HG02610 (cell line): ENCODE data around the gene FBXW5.

ENCODE experiments used
- ATAC-seq: cut with Tn5 transposase; IDR thresholded peaks from one replicate; pipeline ENCODE4 v1.9.1; 2021; ENCODE audit warnings: mild to moderate bottlenecking, moderate library complexity; ENCODE audit not compliant: unreplicated experiment

The FBXW5 gene, protein sequence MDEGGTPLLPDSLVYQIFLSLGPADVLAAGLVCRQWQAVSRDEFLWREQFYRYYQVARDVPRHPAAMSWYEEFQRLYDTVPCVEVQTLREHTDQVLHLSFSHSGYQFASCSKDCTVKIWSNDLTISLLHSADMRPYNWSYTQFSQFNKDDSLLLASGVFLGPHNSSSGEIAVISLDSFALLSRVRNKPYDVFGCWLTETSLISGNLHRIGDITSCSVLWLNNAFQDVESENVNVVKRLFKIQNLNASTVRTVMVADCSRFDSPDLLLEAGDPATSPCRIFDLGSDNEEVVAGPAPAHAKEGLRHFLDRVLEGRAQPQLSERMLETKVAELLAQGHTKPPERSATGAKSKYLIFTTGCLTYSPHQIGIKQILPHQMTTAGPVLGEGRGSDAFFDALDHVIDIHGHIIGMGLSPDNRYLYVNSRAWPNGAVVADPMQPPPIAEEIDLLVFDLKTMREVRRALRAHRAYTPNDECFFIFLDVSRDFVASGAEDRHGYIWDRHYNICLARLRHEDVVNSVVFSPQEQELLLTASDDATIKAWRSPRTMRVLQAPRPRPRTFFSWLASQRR

DNA sequence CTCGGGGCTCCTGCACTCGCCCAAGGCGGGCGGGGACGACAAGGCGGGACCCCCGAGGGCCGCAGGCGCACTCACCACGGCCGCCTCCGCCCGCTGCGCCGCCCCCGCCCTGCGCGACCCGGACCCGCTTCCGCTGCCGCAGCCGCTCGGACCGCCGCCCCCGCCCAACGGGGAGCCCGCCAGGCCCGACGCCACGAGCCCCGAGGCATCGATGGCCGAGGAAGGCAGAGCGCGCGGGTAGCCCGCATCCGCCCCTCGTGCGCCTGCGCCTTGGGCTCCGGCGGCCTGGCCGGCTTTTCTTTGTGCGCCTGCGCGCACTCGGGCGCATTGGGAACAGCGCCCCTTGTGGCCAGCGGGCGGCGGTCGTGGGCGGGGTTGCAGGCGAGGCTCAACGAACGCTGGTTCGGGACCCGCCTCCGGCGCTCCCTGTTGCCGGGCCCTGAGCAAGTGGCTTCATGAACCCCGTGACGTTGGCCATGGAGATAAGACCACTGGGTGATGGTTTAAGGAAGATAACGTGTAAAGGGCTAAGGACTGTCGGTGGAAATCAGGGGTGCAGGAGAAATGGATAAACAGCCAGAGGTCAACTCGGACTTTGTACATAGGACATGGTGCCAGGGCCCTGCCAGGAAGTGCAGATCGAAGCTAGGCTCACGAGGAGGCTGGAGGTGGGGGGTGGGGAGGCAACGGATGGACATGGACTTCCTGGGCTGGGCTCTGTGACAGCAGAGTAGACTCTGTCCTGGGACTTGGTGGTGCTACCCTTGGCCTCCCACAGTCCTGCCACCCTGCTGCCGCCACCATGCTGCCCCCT, at the start of gene FBXW5, which contains the start of gene C8G:
Gene FBXW5 (minus strand): TSS at position 220 of the 814 bp plus-strand sequence. CDS start 655 bp downstream, outside the sequence.
Gene C8G (plus strand): TSS at position 725 of the 814 bp plus-strand sequence. CDS start 78 bp downstream, at position 803.
- ATAC-seq = peak; percentile 73

DNA sequence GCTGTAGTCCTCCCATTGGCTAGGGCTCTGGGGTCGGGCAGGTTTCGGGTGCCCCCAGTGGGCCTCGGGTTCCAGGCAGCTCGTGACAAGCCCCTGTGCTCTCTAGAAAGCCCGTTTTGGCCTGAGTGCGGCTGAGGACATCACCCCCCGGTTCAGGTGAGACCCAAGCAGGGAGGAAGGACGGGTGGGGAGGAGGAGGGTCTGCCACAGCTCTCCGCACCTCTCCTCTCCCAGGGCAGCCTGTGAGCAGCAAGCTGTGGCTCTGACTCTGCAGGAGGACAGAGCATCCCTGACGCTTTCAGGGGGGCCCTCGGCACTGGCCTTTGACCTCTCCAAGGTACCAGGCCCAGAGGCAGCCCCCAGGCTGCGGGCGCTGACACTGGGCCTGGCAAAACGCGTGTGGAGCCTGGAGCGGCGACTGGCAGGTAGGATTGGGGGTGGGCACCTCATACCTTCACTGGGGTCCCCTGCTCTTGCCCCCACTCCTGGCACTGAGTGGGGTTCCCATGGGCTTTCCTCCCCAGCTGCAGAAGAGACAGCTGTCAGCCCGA, 48.4 kb upstream of the FBXW5 start:
- no peak for ATAC-seq

DNA sequence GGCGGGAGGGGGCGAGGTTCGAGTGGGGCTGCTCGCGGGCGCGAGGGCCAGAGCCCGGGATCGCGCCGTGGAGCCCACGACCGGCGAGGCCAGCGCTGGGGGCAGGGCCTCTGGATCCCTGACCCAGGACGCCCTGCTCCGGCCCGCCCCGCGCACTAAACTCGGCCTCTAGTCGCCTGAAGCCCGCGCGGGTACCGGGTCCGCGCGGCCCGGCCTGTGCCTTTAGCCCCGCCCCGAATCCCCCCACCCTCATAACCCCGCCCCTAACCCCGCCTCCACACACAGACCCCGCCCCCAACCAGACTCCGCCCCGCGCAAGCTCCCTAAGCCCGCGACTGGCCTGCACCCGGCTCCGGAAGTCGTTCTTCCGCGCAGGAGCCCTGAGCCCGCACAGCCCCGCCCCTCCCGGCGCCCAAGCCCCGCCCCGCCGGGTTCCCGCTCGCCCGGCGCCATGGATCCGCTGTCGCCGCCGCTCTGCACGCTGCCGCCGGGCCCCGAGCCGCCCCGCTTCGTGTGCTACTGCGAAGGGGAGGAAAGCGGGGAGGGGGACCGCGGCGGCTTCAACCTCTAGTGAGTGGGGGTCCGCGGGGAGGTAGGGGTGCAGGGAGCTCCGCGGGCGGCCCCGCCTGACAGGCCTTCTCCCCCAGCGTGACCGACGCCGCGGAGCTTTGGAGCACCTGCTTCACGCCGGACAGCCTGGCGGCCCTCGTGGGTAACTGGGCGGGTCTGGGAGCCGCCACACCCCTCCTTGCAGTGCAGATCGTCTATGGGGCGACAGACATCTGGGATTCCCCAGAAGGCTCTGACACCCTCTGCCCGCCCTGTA, 47.7 kb upstream of the FBXW5 start, which contains the start of gene PAXX:
Gene PAXX (plus strand): TSS at position 430 of the 826 bp plus-strand sequence. CDS start 22 bp downstream, at position 452.
- peak; percentile 68 for ATAC-seq

DNA sequence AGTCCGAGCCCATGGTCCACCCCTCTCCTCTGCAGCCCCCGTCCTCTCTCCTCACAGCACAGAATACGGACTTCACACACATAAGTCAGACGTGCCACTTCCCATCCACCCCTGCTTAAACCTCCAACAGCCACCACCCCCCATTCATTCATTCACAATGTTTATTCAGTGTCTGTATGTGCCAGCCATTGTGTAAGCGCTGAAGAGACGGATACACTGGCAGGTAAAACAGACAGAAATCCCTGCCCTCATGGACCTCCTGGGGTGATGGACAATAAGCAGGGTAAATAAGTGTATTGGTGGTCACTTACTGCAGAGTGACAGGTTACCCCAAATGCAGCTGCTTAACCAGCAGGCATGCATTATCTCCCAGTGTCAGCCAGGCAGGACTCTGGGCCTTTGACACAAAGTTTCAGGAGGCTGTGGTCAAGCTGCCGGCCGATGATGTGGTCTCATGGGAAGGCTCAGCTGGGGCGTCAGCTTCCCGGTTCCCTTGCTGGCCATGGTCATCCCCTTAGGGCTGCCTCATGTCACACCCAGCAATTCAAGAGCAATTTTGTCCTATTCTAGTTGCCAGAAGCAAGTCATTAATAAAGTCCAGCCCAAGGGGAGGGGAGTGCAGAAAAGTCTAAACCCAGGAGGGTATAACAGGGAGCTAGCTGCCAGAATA, 45.8 kb upstream of the FBXW5 start:
- ATAC-seq = no peak

DNA sequence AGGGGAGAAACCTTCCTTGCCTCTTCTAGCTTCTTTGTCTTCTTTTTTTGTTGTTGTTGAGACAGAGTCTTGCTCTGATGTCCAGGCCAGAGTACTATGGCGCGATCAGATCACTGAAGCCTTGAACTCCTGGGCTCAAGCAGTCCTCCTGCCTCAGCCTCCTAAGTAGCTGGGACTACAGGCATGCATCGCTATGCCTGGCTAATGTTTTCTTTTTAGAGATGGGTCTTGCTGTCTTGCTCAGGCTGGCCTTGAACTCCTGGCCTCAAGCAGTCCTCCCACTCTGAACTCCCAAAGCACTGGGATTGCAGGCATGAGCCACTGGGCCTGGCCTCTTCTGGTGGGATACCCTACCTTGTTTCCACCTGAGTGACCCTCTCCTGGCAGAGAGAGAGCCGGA, 44.3 kb upstream of the FBXW5 start:
- ATAC-seq = no peak

DNA sequence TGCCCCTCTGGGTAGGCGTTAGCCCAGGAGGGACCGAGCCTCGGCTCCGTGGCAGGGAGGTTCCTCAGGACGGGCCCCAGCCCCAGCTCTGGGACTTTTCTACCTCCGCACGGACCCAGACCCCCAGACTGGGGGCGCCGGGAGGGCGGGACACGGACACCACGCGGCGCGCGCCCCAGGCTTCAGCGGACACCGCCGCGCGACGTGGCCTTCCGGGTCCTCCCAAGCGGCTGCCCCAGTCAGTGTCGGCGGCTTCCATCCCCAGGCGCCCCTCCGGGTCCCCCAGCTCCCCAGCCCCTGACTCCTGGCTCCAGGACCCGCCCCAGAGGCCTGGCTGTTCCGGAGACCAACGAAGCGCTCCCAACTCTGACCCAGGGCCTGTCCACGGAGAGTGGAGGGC, 41.3 kb upstream of the FBXW5 start:
- no peak for ATAC-seq

DNA sequence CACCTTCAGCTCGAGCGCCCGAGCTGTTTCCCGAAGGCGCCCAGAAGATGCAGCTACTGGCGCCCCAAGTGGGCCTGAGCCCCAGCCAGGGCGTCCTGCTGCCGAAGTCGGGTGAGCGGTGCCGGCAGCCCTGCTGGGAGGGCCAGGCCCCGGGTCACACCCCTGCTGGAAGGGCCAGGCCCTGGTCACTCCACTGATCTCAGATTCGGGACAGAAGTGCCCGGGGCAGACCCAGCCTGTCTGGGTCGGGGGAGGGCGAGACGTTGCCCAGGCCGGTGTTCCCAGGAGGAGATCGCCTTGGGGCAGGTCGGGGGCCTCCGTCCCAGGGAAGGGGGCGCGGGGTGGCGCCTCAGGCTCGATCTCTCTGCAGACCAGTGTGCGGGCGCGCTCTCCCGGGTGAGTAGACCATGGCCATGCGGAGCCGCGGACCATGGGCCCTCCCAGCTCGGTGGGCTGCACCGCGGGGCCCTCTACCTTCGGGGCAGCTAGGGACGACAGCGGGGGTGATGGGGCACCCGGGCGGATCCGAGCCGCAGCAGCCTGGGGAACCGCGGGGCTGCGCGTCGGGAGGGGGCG, 40.6 kb upstream of the FBXW5 start:
- no peak for ATAC-seq

DNA sequence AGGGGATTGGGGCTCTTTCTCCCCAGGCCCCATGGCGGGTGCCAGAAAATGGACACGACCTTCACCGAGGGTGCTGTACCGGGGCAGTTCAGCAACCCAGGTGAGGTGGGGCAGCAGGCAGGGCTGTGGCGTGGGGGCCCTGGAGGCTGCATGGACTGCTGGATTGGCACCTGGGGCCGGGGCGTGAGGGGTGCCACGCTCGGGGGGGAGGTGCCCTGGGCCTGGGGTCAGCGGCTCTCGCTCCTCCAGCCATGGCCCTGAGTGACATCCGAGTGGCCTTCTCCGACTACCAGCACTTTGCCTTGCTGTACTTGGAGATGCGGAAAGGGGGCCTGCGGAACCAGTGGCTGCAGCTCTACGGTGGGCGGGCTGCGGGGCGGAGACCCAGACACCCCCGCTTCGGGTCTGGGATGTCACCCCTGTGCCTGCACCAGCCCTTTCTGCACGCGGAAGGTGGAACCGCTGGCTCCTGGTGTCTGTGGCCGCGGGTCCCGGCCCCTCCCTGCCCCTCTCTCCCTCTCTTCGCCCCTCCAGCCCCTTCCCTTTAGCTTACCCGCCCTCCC, 40.0 kb upstream of the FBXW5 start:
- ATAC-seq = no peak

DNA sequence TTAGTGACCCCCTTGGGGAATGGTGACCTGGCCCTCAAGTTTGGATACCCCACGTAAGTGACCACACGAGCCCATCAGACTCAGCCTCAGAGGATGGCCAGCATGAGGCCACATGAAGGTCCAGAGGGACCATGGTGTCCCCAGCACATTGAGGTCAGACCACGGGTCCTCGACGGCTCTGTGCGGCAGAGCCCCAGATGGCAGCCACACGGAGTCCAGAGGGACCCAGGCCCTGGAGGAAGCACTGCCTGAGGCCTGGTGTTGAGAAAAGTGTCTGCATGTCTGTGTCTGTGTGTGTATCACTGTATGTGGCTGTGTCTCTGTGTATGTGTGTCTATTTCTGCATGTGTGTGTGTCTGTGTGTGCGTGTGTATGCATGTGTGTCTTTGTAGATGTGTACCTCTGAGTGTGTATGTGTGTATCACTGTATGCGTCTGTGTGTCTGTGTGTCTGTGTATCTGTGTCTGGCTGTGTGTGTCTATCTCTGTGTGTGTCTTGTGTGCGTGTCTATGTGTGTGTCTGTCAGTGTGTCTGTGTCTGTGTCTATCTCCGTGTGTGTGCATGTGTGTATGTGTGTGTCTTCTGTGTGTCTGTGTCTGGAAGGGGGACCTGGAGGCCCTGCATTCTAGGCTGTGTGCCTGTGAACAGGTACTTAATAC, 39.2 kb upstream of the FBXW5 start:
- ATAC-seq = no peak

DNA sequence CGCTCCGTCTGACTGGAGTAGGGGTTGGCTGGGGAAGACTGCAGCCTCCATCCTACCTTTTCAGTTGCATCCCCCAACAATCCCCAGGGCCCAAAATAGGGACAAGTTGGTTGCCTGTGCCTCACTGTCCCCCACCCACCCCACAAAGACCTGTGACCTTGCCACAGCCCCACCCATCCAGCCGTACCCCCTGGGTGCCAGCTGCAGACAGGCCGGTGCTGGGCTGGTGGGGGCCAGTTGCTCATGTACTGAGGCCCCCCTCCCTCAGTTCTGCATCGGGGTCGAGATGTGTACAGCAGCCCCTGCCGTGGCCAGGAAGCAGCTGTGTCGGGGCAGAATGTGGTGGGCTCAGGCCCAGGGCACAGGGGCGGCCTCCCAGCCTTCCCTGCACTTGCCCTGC, 38.6 kb upstream of the FBXW5 start:
- no peak for ATAC-seq

DNA sequence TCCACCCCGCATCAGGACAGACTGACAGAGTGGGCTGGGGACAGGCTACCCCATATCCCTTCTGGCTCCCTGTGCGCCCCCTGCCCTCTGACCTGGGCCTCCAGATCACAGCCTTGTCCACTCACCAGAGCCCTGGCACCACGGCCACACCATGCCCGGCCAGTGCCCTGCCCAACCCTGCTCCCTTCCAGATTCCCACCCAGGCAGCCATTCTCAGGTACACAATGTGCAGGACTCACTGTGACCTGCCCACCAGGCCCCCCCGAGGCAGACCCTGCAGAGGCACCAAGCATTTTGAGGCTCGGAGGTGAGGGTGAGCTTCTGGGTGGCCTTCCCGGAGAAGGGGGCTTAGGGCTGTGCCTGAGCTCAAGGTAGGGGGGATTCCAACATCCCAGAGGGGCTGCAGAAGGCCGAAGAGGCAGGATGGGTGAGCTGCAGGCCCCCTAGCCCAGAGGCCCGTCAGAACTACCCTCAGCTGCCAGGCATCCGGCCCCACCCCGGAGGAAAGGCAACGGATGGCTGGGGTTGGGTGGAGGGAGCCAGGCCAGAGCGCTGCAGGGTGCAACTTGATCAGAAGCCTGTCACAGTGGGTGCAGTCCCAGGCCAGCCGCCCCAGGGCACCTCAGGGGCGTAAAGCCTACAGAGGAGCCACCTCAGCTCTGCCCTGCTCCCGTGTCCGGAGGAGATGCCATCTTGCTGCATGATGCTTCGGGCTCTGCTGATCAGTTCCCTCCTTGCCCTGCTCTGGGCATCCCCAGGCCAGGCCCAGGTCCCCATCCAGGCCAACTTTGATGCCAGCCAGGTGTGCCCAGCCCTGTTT, 37.9 kb upstream of the FBXW5 start, which contains the start of gene LCNL1:
Gene LCNL1 (plus strand): TSS at position 762 of the 820 bp plus-strand sequence. CDS start 594 bp downstream, outside the sequence.
- ATAC-seq = no peak

DNA sequence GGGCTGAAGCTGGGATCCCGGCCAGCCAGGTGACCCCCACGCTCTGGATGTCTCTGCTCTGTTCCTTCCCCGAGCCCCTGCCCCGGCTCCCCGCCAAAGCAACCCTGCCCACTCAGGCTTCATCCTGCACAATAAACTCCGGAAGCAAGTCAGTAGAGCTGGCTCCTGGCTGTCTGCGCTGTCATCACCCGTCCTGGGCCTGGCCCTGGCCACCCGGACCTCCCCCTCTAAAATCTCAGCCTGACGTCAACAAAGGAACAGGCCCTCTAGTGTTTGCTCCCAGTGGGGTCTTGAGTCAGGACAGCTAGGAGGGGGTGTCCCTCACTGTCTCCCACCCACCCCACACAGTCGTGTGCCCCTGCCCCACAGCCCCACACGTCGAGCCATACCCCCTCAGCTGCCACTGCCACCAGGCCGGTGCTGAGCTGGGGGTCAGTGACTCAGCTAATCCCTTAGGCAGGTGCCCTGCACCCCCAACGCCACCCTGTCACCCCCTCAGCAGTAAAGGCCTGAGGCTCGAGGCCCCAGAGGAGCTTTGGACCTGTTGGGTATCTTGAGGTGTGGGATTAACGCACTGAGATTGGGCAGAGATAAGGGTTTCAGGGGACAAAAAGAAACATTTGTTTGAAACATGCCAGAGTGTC, 37.2 kb upstream of the FBXW5 start:
- ATAC-seq = no peak

DNA sequence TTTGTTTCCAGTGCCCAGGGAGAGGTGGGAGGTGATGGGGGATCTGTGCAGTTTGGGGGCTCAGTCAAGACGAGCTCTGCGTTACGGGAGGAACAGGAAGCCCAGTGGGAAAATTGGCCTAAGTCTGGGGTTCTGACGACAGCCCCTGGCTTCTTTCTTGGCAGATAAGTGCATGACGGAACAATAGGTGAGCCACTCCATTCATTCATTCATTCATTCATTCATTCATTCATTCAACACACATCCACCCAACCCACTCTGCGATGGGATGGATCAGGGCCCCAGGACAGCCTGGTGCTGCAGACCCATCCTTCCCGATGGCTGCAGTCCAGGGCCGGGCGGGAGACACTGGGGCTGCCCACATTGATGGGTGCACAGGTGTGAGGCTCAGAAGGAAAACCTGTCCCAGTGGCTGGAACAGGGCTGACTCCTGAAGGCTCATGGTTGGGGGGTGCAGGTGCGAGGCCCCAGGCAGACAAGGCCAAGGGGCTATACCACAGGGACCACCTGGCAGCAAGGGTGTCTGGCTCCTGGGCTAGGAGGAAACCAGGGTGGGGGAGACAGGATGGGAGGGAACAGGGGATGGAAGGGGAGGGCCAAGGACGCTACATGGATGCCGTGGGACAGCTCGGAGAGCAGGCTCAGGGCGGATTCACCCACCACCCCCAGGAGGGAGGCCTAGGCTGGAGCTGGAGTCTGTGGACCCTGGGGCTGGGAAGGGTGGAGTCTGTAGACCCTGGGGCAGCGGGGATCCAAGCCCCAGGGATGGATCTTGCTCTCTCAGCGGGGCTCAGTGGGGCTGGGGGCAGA, 36.3 kb upstream of the FBXW5 start:
- no peak for ATAC-seq

DNA sequence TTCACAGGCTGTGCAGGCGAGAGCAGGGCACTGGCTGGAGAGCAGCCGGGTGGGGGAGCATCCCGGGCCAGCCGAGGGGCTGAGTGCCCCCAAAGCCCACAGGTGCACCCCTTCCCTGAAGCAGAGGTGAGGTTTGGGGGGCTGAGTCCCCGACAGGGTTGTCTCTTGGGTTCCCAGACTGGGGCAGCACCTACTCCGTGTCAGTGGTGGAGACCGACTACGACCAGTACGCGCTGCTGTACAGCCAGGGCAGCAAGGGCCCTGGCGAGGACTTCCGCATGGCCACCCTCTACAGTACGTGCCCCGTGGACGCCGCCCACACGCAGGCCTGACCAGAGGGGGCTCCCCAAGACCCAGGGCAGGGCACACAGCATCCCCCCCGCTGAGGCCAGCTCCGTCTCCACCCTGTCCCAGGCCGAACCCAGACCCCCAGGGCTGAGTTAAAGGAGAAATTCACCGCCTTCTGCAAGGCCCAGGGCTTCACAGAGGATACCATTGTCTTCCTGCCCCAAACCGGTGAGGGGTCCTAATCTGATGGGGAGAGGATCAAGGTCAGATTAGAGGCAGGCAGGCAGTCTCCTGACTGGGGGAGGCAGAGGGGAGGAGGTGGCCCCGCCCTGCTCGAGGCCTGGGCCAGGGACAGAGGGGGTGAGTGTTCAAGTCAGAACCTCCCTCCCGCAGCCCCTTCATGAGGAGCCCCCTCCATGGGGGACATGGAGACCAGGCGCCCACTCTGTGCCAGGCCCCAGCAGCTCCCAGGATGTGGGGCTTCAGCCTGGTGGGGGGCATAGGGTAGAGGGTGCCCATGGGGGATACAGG, 35.4 kb upstream of the FBXW5 start:
- no peak for ATAC-seq

DNA sequence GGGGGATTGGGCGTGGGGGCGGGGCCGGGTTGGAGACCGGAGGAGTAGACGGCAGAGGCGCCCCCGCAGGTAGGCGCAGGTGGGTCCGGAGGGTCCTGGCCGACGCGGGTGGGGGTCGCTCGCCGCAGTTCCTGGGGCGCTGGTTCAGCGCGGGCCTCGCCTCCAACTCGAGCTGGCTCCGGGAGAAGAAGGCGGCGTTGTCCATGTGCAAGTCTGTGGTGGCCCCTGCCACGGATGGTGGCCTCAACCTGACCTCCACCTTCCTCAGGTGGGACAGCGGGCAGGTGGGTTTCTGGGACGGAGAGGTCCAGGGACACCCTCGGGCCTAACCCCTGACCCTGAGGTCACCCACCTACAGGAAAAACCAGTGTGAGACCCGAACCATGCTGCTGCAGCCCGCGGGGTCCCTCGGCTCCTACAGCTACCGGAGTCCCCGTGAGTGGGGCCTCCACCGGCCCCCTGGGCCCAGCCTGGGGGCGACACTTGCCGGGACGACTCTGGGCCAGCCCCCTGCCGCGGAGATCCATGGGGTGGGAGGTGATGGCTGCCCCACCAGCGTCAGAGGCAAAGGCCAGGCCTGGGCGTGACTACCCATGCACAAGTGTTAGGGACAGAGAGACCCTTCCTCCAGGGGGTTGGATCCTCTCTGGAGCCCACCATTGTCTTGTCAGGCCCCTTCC, 34.5 kb upstream of the FBXW5 start:
- no peak for ATAC-seq
